ENCODE measurements around the gene MYOM1.

DNA sequence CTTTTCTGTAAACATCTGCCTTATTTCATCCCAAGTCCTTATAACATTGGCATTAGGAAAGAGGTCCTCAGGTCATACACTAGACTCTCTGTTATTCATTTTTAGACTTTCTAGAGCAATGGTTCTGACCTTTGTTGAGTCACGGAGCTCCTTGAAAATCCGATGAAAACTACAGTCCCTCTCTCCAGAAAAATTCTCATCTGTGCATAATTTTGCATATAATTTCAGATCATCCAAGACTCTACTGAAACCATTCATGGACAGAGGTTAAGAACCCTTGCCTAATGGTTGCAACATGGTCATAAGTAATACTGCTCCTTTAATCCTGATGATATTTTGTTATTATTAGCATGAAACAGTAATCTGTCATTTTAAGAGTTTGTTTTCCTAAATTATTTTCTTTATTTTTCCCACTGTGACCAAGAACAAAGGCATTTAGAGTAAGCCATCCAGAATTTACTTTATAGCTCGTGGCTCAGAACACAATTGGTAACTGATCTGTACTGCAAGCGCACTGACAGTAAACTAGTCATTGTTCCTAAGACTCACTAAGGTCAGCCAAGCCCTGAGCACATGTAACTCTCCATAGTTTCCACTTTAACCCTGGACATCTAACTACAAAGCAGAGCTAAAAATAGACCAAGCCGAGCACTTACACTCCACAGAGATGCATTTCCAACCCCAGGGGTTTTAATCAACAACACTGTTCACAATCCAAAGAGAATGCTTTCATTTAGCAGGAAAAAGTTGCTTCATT, 8.4 kb downstream of the MYOM1 start:
- TF ChIP-seq, protein P1, sequence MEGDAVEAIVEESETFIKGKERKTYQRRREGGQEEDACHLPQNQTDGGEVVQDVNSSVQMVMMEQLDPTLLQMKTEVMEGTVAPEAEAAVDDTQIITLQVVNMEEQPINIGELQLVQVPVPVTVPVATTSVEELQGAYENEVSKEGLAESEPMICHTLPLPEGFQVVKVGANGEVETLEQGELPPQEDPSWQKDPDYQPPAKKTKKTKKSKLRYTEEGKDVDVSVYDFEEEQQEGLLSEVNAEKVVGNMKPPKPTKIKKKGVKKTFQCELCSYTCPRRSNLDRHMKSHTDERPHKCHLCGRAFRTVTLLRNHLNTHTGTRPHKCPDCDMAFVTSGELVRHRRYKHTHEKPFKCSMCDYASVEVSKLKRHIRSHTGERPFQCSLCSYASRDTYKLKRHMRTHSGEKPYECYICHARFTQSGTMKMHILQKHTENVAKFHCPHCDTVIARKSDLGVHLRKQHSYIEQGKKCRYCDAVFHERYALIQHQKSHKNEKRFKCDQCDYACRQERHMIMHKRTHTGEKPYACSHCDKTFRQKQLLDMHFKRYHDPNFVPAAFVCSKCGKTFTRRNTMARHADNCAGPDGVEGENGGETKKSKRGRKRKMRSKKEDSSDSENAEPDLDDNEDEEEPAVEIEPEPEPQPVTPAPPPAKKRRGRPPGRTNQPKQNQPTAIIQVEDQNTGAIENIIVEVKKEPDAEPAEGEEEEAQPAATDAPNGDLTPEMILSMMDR (conservative IDR thresholded peaks at IDR 0.05 in 1 of 2, IDR thresholded peaks at IDR 0.05 in 1 of 2; ENCODE audit: extremely low read depth in 1 of 2, insufficient read depth in 1 of 2, low read depth in 1 of 2, low read length in 2 of 2) = no peak
- TF ChIP-seq EZH2 (IDR thresholded peaks at IDR 0.05; ENCODE audit: borderline replicate concordance, low read length) = no peak

Measured in mammary epithelial cell (primary cell).